Karpas-422 (cell line): ENCODE results near the gene NODAL. TPM values are rescaled to one million over a fixed set of nuclear protein-coding genes. Genes with fewer than 3 reads are reported as not detected.
A peak's percentile ranks its signal among the peaks of the same experiment; 100 is the strongest.

Experiments
- DNase-seq: peaks from one replicate; pipeline ENCODE4 v3.0.0-alpha.2; 2015
- H2AFZ ChIP-seq: fragments of 200-600 bp; sonication (generic); 2 replicates; pipeline ENCODE4 v1.6.1; 2014; ENCODE audit warnings: antibody characterized with exemption, low read length, mixed read lengths
- H3K27ac ChIP-seq: fragments of 200-600 bp; sonication (generic); 2 replicates; pipeline ENCODE4 v1.5.1; 2014; ENCODE audit warnings: mild to moderate bottlenecking, low read length, moderate library complexity
- H3K27me3 ChIP-seq: fragments of 200-600 bp; sonication (generic); 2 replicates; pipeline ENCODE4 v1.6.1; 2014; ENCODE audit warnings: low read length, mixed read lengths
- H3K36me3 ChIP-seq: fragments of 200-600 bp; sonication (generic); 2 replicates; pipeline ENCODE4 v1.6.1; 2014; ENCODE audit warnings: low read length, mixed read lengths; ENCODE audit not compliant: insufficient read depth
- H3K4me1 ChIP-seq: fragments of 200-600 bp; sonication (generic); 2 replicates; pipeline ENCODE4 v1.6.1; 2014; ENCODE audit warnings: mild to moderate bottlenecking, low read length, mixed read lengths
- H3K4me2 ChIP-seq: fragments of 200-600 bp; sonication (generic); 2 replicates; pipeline ENCODE4 v1.6.1; 2014; ENCODE audit warnings: low read length, low read depth, mild to moderate bottlenecking; ENCODE audit not compliant: poor library complexity, severe bottlenecking
- H3K4me3 ChIP-seq: fragments of 200-600 bp; sonication (generic); 2 replicates; pipeline ENCODE4 v1.5.1; 2014; ENCODE audit warnings: mild to moderate bottlenecking, antibody characterized with exemption, low read length, mixed read lengths
- H3K79me2 ChIP-seq: fragments of 200-600 bp; sonication (generic); 2 replicates; pipeline ENCODE4 v1.6.1; 2014; ENCODE audit warnings: mild to moderate bottlenecking, low read length, mixed read lengths
- H3K9ac ChIP-seq: fragments of 200-600 bp; sonication (generic); 2 replicates; pipeline ENCODE4 v1.6.0; 2014; ENCODE audit warnings: low read length
- H3K9me2 ChIP-seq: fragments of 200-600 bp; sonication (generic), shearing (Covaris generic); replicated peaks from 2 replicates; pipeline ENCODE4 v1.6.0; 2014; ENCODE audit warnings: mild to moderate bottlenecking, low read length, moderate library complexity; ENCODE audit not compliant: insufficient read depth
- H3K9me3 ChIP-seq: fragments of 300-700, 200-600 bp; sonication (generic); 2 replicates; pipeline ENCODE4 v1.6.1; 2014; ENCODE audit warnings: low read length, mixed read lengths
- H4K20me1 ChIP-seq: fragments of 200-600 bp; sonication (generic); 2 replicates; pipeline ENCODE4 v1.6.1; 2014; ENCODE audit warnings: mild to moderate bottlenecking, antibody characterized with exemption, low read length, low read depth; ENCODE audit not compliant: insufficient read depth
- total RNA-seq: library from RNA; depleted of rRNA; stranded (reverse); fragments of >200 nt; shearing (Covaris generic); gene quantifications from 2 replicates; pipeline ENCODE4 v1.2.3, GENCODE V29; 2014; ENCODE audit warnings: low replicate concordance; rRNA removed

NODAL gene
- total RNA-seq, 1 experiment from 2014 or later, result not detected

DNA sequence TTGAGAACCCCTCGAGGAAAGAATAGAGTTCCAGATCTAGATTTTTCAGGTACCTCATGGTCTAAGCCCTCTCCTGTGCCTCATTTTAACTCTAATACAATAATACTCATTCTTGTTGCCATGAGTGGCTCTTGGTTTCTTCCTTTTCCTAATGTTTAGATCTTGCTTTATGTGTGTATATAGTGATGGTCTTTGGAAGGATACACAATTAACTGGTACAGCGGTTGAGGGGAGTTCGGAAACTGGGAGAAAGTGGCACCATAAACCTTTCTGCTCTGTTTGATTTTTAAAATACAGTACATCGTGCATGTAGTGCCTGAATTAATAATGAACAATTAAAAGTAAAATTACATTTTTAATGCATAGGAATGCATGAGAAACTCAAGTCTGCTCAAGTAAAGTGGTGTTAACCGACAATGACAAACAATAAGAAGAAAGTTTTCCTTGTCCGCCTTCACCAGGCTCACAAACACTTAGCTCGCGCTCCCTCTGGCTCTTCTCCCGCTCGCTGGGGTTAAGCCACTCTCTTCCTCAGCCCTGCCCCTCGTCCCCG is 37.9 kb downstream of the NODAL start:
- Histone ChIP-seq H4K20me1 (peaks cover 24% of the 10 kb centered on the region), H3K4me2 (peak overlapping the region; percentile 94), H3K9me2 (no peaks in the 10 kb centered on the region), H3K27me3 (no peaks in the 10 kb centered on the region), H3K9me3 (no peaks in the 10 kb centered on the region), H3K27ac (no peak overlapping the region), H3K9ac (peak overlapping the region; percentile 48), H2AFZ (peak overlapping the region; percentile 79; the same call in 1 of the 2 replicates), H3K4me3 (peak overlapping the region; percentile 87), H3K4me1 (peaks cover 25% of the 10 kb centered on the region), H3K79me2 (peaks cover 33% of the 10 kb centered on the region), H3K36me3 (no peaks in the 10 kb centered on the region)
- DNase-seq, result no peak

DNA sequence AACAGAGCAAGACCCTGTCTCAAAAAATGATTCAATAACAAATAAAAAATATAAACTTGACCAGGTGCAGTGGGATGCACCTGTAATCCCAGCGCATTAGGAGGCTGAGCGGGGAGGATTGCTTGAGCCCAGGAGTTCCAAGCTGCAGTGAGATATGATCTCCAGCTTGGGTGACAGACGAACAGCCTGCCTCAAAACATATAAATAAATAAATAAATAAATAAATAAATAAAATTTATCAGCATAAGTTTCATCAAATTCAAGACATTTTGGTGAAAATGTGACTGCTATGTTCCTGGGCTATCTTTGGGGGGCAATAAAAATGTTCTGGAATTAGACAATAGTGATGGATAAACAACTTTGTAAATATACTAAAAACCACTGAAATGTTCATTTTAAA is 42.3 kb downstream of the NODAL start:
- Histone ChIP-seq H3K27me3 (no peaks in the 10 kb centered on the region), H3K9me2 (no peaks in the 10 kb centered on the region), H3K4me2 (no peak overlapping the region), H3K9ac (no peak overlapping the region), H4K20me1 (no peaks in the 10 kb centered on the region), H3K9me3 (no peaks in the 10 kb centered on the region), H2AFZ (no peak overlapping the region), H3K4me3 (no peak overlapping the region), H3K36me3 (no peaks in the 10 kb centered on the region), H3K4me1 (peaks cover 7% of the 10 kb centered on the region), H3K79me2 (peaks cover 1% of the 10 kb centered on the region), H3K27ac (no peak overlapping the region)
- peak; percentile 20 for DNase-seq

GRCh38 chr10:70396140-70396539 is 45.3 kb downstream of the NODAL start:
- Histone ChIP-seq H3K9ac (no peak overlapping the region), H3K9me2 (no peaks in the 10 kb centered on the region), H4K20me1 (no peaks in the 10 kb centered on the region), H3K79me2 (no peaks in the 10 kb centered on the region), H3K4me3 (no peak overlapping the region), H3K27me3 (no peaks in the 10 kb centered on the region), H2AFZ (no peak overlapping the region), H3K36me3 (no peaks in the 10 kb centered on the region), H3K4me2 (no peak overlapping the region), H3K9me3 (no peaks in the 10 kb centered on the region), H3K4me1 (no peaks in the 10 kb centered on the region), H3K27ac (no peak overlapping the region)
- no peak for DNase-seq

- Histone ChIP-seq H2AFZ (no peak overlapping the region), H3K36me3 (no peaks in the 10 kb centered on the region), H3K27me3 (no peaks in the 10 kb centered on the region), H3K9me3 (no peaks in the 10 kb centered on the region), H4K20me1 (no peaks in the 10 kb centered on the region), H3K27ac (no peak overlapping the region), H3K4me3 (no peak overlapping the region), H3K79me2 (no peaks in the 10 kb centered on the region), H3K4me1 (peaks cover 4% of the 10 kb centered on the region), H3K9ac (no peak overlapping the region), H3K9me2 (no peaks in the 10 kb centered on the region), H3K4me2 (no peak overlapping the region)
- DNase-seq, result no peak
Measured at GRCh38 chr10:70391654-70392053, 49.8 kb downstream of the NODAL start.

Other genes starting within 250 kb of the NODAL start
- gene PPA1, start 208.3 kb downstream of the NODAL start, total RNA-seq, result 375 and 560 TPM in 2 replicates
- gene NPFFR1, start 157.7 kb downstream of the NODAL start, total RNA-seq, result not detected in 2 replicates
- gene LRRC20, start 59.1 kb downstream of the NODAL start, total RNA-seq, result 13.6 and 37.0 TPM in 2 replicates
- 35.3 and 78.0 TPM in 2 replicates for gene EIF4EBP2, start 37.5 kb downstream of the NODAL start, total RNA-seq
- gene PALD1, start 37.1 kb upstream of the NODAL start, total RNA-seq, result 54.7 and 106 TPM in 2 replicates
- 0.26 and 1.5 TPM in 2 replicates for gene PRF1, start 161.1 kb upstream of the NODAL start, total RNA-seq
- gene ADAMTS14, start 230.8 kb upstream of the NODAL start, total RNA-seq, result not detected in 2 replicates